Gastrocnemius medialis (tissue), 4 donors: ENCODE measurements around the gene FCER1G.

Experiments
- POLR2A ChIP-seq, 2 donors: fragments of 450-650 bp; IDR thresholded peaks; one replicate each; pipeline ENCODE4 v1.6.1; 2017; ENCODE audit warnings: antibody characterized with exemption in 2 of 2, mild to moderate bottlenecking in 2 of 2, moderate library complexity in 2 of 2
- TF ChIP-seq, protein P1 (sequence below), 5 experiments: fragments of 450-650 bp in 3 of 5; fragments of 200-600 bp in 2 of 5; sonication (generic) in 2 of 5; IDR thresholded peaks in 4 of 5; conservative IDR thresholded peaks in 1 of 5; 1 replicate in 4 of 5; 2 replicates in 1 of 5; pipeline ENCODE4 v1.5.1; 2016 to 2019; ENCODE audit warnings: antibody characterized with exemption in 5 of 5, mild to moderate bottlenecking in 3 of 5, moderate library complexity in 3 of 5

DNA sequence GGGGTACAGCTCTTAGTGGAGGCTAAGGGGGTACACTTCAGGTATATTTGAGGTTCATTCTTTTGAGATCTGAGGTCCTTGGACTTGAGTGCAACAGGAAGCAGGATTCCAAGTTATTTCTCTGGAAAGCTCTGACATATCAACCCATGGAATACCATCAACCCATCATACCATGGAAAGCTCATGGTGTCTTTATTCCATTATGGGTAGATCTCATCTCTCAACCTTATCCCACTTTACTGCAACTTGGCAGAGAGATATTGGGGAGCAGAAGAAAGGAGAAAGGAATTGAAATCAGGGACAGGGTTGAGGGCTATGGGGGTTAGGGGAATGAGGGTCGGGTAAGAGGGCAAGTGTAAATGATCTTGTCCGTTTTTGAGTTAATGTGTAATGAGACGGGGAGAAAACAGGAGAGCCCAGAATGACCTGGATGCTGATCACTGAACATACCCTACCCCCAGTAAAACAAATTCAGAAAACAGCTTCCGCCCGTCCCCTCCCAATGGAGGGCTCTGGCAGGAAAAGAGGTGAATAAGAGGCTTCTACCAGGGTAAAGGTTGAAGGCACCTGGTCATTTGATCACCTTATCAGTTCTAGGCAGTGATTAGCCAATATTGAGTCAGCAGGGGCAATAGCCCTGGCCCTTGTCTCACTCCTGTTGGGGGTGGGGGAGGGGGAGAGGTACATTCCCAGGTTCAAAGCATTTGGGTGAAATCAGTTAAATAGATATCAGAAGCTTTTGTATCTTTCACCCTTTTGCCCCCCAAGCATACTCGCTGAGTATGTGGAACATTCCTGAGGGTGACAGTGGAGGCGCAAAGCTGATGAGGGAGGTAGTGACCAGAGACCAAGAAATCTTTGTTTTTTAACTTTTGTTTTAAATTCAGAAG is 9.0 kb downstream of the FCER1G start:
- TF ChIP-seq, protein P1, sequence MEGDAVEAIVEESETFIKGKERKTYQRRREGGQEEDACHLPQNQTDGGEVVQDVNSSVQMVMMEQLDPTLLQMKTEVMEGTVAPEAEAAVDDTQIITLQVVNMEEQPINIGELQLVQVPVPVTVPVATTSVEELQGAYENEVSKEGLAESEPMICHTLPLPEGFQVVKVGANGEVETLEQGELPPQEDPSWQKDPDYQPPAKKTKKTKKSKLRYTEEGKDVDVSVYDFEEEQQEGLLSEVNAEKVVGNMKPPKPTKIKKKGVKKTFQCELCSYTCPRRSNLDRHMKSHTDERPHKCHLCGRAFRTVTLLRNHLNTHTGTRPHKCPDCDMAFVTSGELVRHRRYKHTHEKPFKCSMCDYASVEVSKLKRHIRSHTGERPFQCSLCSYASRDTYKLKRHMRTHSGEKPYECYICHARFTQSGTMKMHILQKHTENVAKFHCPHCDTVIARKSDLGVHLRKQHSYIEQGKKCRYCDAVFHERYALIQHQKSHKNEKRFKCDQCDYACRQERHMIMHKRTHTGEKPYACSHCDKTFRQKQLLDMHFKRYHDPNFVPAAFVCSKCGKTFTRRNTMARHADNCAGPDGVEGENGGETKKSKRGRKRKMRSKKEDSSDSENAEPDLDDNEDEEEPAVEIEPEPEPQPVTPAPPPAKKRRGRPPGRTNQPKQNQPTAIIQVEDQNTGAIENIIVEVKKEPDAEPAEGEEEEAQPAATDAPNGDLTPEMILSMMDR (IDR thresholded peaks at IDR 0.05 in 4 of 5, conservative IDR thresholded peaks at IDR 0.05 in 1 of 5): no peak
- TF ChIP-seq POLR2A (IDR thresholded peaks at IDR 0.05): no peak
